Body of pancreas (tissue), 4 donors: ENCODE measurements around the gene GTPBP3. TPM values are rescaled to one million over a fixed set of nuclear protein-coding genes. Genes with fewer than 3 reads are reported as not detected.
A peak's percentile ranks its signal among the peaks of the same experiment; 100 is the strongest.

Source experiments
- ATAC-seq: fragments of 150-250 bp; one replicate; pipeline ENCODE4 v1.9.1; 2016
- DNase-seq, 4 donors: peaks; one replicate each; pipeline ENCODE4 v3.0.0-alpha.2; 2019
- H3K27ac ChIP-seq, 4 donors: fragments of 200-600 bp; sonication (generic); 1 replicate in 3 of 4; 2 replicates in 1 of 4; pipeline versions ENCODE4 v1.5.1 to v1.6.1; 2016 to 2019; ENCODE audit warnings: mild to moderate bottlenecking in 1 of 4, mixed read lengths in 1 of 4, moderate library complexity in 1 of 4
- H3K27me3 ChIP-seq, 2 donors: fragments of 200-600 bp; sonication (generic); one replicate each; pipeline ENCODE4 v1.6.0; 2016; ENCODE audit warnings: mild to moderate bottlenecking in 1 of 2
- H3K36me3 ChIP-seq, 2 donors: fragments of 200-600 bp; sonication (generic); replicated peaks in 1 of 2; 2 replicates each; pipeline ENCODE4 v1.5.1; 2016; ENCODE audit warnings: low read depth in 2 of 2; ENCODE audit not compliant: insufficient read depth in 1 of 2
- H3K4me1 ChIP-seq: fragments of 200-600 bp; sonication (generic); one replicate; pipeline ENCODE4 v1.6.0; 2016
- H3K4me3 ChIP-seq, 2 donors: fragments of 200-600 bp; sonication (generic); 1 replicate in 1 of 2; 2 replicates in 1 of 2; pipeline ENCODE4 v1.5.1; 2016 to 2019
- H3K9me3 ChIP-seq, 3 donors: fragments of 200-600 bp; sonication (generic); 1 replicate in 2 of 3; 2 replicates in 1 of 3; pipeline ENCODE4 v1.5.1; 2016
- CTCF ChIP-seq, 7 experiments: fragments of 450-650 bp in 4 of 7; fragments of 200-600 bp in 3 of 7; sonication (generic) in 3 of 7; IDR thresholded peaks; one replicate each; pipeline ENCODE4 v1.5.1; 2016 to 2019; ENCODE audit warnings: antibody characterized with exemption in 7 of 7
- POLR2A ChIP-seq, 3 donors: fragments of 450-650 bp; IDR thresholded peaks; one replicate each; pipeline ENCODE4 v1.6.1; 2016; ENCODE audit warnings: antibody characterized with exemption in 3 of 3, mild to moderate bottlenecking in 2 of 3
- WGBS, 2 donors: methylation state at CpG; one replicate each; pipeline ENCODE4 v1.1.5; 2017; 5-methylcytosine and 5-hydroxymethylcytosine counted together
- intact Hi-C: fragments of 100-400 bp; cut with DNase I; formaldehyde crosslinking; loops from one replicate; pipeline ENCODE4 v1.15.1; 2023
- total RNA-seq, 2 donors: library from RNA; depleted of rRNA; stranded (reverse); fragments of >200 nt; gene quantifications; one replicate each; pipeline ENCODE4 v1.1.0, GENCODE V29; 2016

Gene GTPBP3
- total RNA-seq, 2 donors from 2014 or later = 13.7 to 127 TPM

GRCh38 chr19:17353386-17353785 is 16.0 kb downstream of the GTPBP3 start:
- TF ChIP-seq CTCF (IDR thresholded peaks at IDR 0.05) = no peak
- TF ChIP-seq POLR2A (IDR thresholded peaks at IDR 0.05) = no peak
- H3K36me3 ChIP-seq = no peaks in the 10 kb centered on the region
- intact Hi-C loops = no loop called here
- no peak overlapping the region for H3K4me3 ChIP-seq
- no peak for ATAC-seq
- H3K27ac ChIP-seq = no peak overlapping the region
- H3K27me3 ChIP-seq = no peaks in the 10 kb centered on the region
- no peaks in the 10 kb centered on the region for H3K4me1 ChIP-seq
- H3K9me3 ChIP-seq = no peaks in the 10 kb centered on the region
- no peak for DNase-seq
- 55 to 59% methylated on average over 8 of the region's 8 CpGs for WGBS, 2 donors

GRCh38 chr19:17357078-17357666 is 19.8 kb downstream of the GTPBP3 start:
- DNase-seq (no peak), ATAC-seq (no peak)
- Histone ChIP-seq H3K36me3 (no peaks in the 10 kb centered on the region), H3K9me3 (no peaks in the 10 kb centered on the region), H3K4me3 (no peak overlapping the region), H3K4me1 (no peaks in the 10 kb centered on the region), H3K27ac (peak overlapping the region in 1 of 4 donors; percentile 32), H3K27me3 (no peaks in the 10 kb centered on the region)
- 74 to 79% methylated on average over 7 of the region's 7 CpGs for WGBS, 2 donors
- intact Hi-C loops = no loop called here
- TF ChIP-seq CTCF (IDR thresholded peaks at IDR 0.05) = no peak
- TF ChIP-seq POLR2A (IDR thresholded peaks at IDR 0.05) = no peak

- Histone ChIP-seq H3K27ac (no peak overlapping the region), H3K4me3 (no peak overlapping the region), H3K27me3 (no peaks in the 10 kb centered on the region), H3K4me1 (no peaks in the 10 kb centered on the region), H3K9me3 (no peaks in the 10 kb centered on the region), H3K36me3 (no peaks in the 10 kb centered on the region)
- ATAC-seq (peak; percentile 43), DNase-seq (peak in 1 of 4 donors; percentile 7)
- 44 to 51% methylated on average over 11 of the region's 11 CpGs for WGBS, 2 donors
- intact Hi-C loops = no loop called here
- no peak for TF ChIP-seq CTCF (IDR thresholded peaks at IDR 0.05)
- TF ChIP-seq POLR2A (IDR thresholded peaks at IDR 0.05) = no peak
Measured at GRCh38 chr19:17357724-17358123, 20.4 kb downstream of the GTPBP3 start.

- Histone ChIP-seq H3K4me3 (no peak overlapping the region), H3K9me3 (no peaks in the 10 kb centered on the region), H3K27ac (no peak overlapping the region), H3K4me1 (no peaks in the 10 kb centered on the region), H3K27me3 (no peaks in the 10 kb centered on the region), H3K36me3 (no peaks in the 10 kb centered on the region)
- no peak for TF ChIP-seq POLR2A (IDR thresholded peaks at IDR 0.05)
- no peak for TF ChIP-seq CTCF (IDR thresholded peaks at IDR 0.05)
- DNase-seq = no peak
- 62 to 80% methylated on average over 4 to 7 of the region's 7 CpGs for WGBS, 2 donors
- peak; percentile 53 for ATAC-seq
- intact Hi-C loops = no loop called here
Measured at GRCh38 chr19:17358395-17358794, 21.0 kb downstream of the GTPBP3 start.
